HepG2 (cell line): ENCODE data around the gene RPS6KC1. TPM values are rescaled to one million over a fixed set of nuclear protein-coding genes. Genes with fewer than 3 reads are reported as not detected.

Experiments
- ATAC-seq: fragments of 200-7000 bp; cut with Tn5 transposase; 3 replicates; pipeline ENCODE4 v1.9.1; 2020; ENCODE audit warnings: mild to moderate bottlenecking, moderate library complexity
- BruUV-seq: library from RNA; stranded (reverse); fragments of 400-500 nt; replicated peaks from 2 replicates; lab custom pipeline; 2021; lab: Mats Ljungman, UMichigan
- CTCF ChIA-PET: fragments of 300-600 bp; formaldehyde crosslinking; extraction: SDS; loops from one replicate; lab custom pipeline; 2021; ENCODE audit warnings: low total read pairs, inconsistent platforms, low intra/inter-chr PET ratio; lab: Yijun Ruan, JAX
- POLR2A ChIA-PET: fragments of 350-600 bp; sonication (Branson Sonifier 250); formaldehyde crosslinking; loops from one replicate; lab custom pipeline; 2020; ENCODE audit warnings: antibody characterized with exemption, inconsistent platforms; lab: Yijun Ruan, JAX
- DNase-seq: peaks from one replicate; pipeline ENCODE4 v3.0.0-alpha.2; 2015; ENCODE audit warnings: low spot score
- FAIRE-seq: peaks from 3 replicates; lab custom pipeline; 2011; peaks lifted over from hg19 to GRCh38; lab: Jason Lieb, UNC
- H2AFZ ChIP-seq: one replicate; pipeline ENCODE4 v1.6.1; 2011; ENCODE audit warnings: low read length, inconsistent platforms
- H3K27ac ChIP-seq: fragments of 300-600 bp; 3 replicates; pipeline ENCODE4 v1.8.0; 2011; ENCODE audit warnings: mixed run types, mild to moderate bottlenecking, mixed read lengths, low read length, inconsistent platforms; ENCODE audit not compliant: insufficient read depth; ENCODE audit errors: extremely low read length
- H3K27me3 ChIP-seq, 2 experiments: fragments of 200-600 bp in 1 of 2; 2 replicates in 1 of 2; 3 replicates in 1 of 2; pipeline versions ENCODE4 v1.6.0 to v1.8.0; 2011; ENCODE audit warnings: low read length in 2 of 2, mild to moderate bottlenecking in 2 of 2, moderate library complexity in 2 of 2, inconsistent platforms in 1 of 2; ENCODE audit not compliant: insufficient read depth in 2 of 2, control insufficient read depth in 1 of 2
- H3K36me3 ChIP-seq, 2 experiments: fragments of 200-600 bp in 1 of 2; replicated peaks in 1 of 2; 2 replicates in 1 of 2; 3 replicates in 1 of 2; pipeline versions ENCODE4 v1.5.1 to v1.8.0; 2011; ENCODE audit warnings: low read length in 2 of 2, inconsistent platforms in 1 of 2; ENCODE audit not compliant: insufficient read depth in 2 of 2, control insufficient read depth in 1 of 2
- H3K4me1 ChIP-seq: 2 replicates; pipeline ENCODE4 v1.5.1; 2012; ENCODE audit warnings: low read length, inconsistent platforms; ENCODE audit not compliant: insufficient read depth
- H3K4me2 ChIP-seq: 2 replicates; pipeline ENCODE4 v1.6.0; 2011; ENCODE audit warnings: low read depth, low read length, inconsistent platforms
- H3K4me3 ChIP-seq, 3 experiments: fragments of 200-600 bp in 1 of 3; sonication (generic), shearing (Covaris generic) in 1 of 3; replicated peaks in 1 of 3; 2 replicates each; pipeline ENCODE4 v1.5.1; 2011 to 2016; ENCODE audit warnings: low read length in 3 of 3, inconsistent platforms in 2 of 3, low read depth in 2 of 3, mild to moderate bottlenecking in 2 of 3, control low read depth in 1 of 3, mixed read lengths in 1 of 3; ENCODE audit not compliant: insufficient read depth in 1 of 3
- H3K79me2 ChIP-seq: one replicate; pipeline ENCODE4 v1.6.1; 2011; ENCODE audit warnings: low read length, inconsistent platforms; ENCODE audit not compliant: insufficient read depth
- H3K9ac ChIP-seq: 2 replicates; pipeline ENCODE4 v1.6.0; 2011; ENCODE audit warnings: mild to moderate bottlenecking, low read depth, low read length, inconsistent platforms; ENCODE audit not compliant: insufficient read depth
- H3K9me3 ChIP-seq: 2 replicates; pipeline ENCODE4 v1.5.1; 2012; ENCODE audit warnings: mild to moderate bottlenecking, low read length
- H4K20me1 ChIP-seq: 2 replicates; pipeline ENCODE4 v1.6.0; 2011; ENCODE audit warnings: inconsistent platforms, mild to moderate bottlenecking, low read length, moderate library complexity; ENCODE audit not compliant: insufficient read depth
- CHD2 ChIP-seq: IDR thresholded peaks from 2 replicates; pipeline ENCODE4 v1.6.1; 2011; ENCODE audit warnings: low read depth, low read length, improper control_type of control experiment
- CHD4 ChIP-seq: fragments of 200-600 bp; sonication (generic); IDR thresholded peaks from 2 replicates; pipeline ENCODE4 v1.7.0; 2017; ENCODE audit warnings: mild to moderate bottlenecking, low read length, borderline replicate concordance
- CREM ChIP-seq, 2 experiments: sonication (generic) in 1 of 2; formaldehyde crosslinking in 1 of 2; IDR thresholded peaks; 2 replicates each; pipeline versions ENCODE4 v1.4.0 to v1.6.1; 2016 to 2020; ENCODE audit warnings: antibody characterized with exemption in 1 of 2, mild to moderate bottlenecking in 1 of 2, missing genetic modification reagents in 1 of 2
- FIP1L1 ChIP-seq: fragments of 200-400 bp; formaldehyde crosslinking; IDR thresholded peaks from 2 replicates; pipeline ENCODE4 v1.6.1; 2018; ENCODE audit warnings: low read depth, mild to moderate bottlenecking, low read length, moderate library complexity, borderline replicate concordance; ENCODE audit not compliant: insufficient read depth
- MAZ ChIP-seq, 2 experiments: sonication (generic) in 1 of 2; formaldehyde crosslinking in 1 of 2; IDR thresholded peaks; 2 replicates each; pipeline versions ENCODE4 v1.5.0 to v1.6.1; 2012 to 2020; ENCODE audit warnings: low read depth in 2 of 2, mild to moderate bottlenecking in 2 of 2, borderline replicate concordance in 1 of 2, improper control_type of control experiment in 1 of 2, low read length in 1 of 2, missing genetic modification reagents in 1 of 2, moderate library complexity in 1 of 2
- NFE2L1 ChIP-seq: sonication (generic); formaldehyde crosslinking; IDR thresholded peaks from 2 replicates; pipeline ENCODE4 v1.4.0; 2020; ENCODE audit warnings: missing genetic modification reagents, mild to moderate bottlenecking, borderline replicate concordance
- TFDP2 ChIP-seq: sonication (generic); formaldehyde crosslinking; IDR thresholded peaks from 2 replicates; pipeline ENCODE4 v1.4.0; 2020; ENCODE audit warnings: missing genetic modification reagents
- XBP1 ChIP-seq: sonication (generic); formaldehyde crosslinking; IDR thresholded peaks from 2 replicates; pipeline ENCODE4 v1.5.0; 2020; ENCODE audit warnings: missing genetic modification reagents
- ZNF230 ChIP-seq: sonication (generic); formaldehyde crosslinking; IDR thresholded peaks from 2 replicates; pipeline ENCODE4 v1.4.0; 2020; ENCODE audit warnings: mild to moderate bottlenecking, missing genetic modification reagents
- ZNF350 ChIP-seq: sonication (generic); formaldehyde crosslinking; IDR thresholded peaks from 2 replicates; pipeline ENCODE4 v1.4.0; 2020; ENCODE audit warnings: mild to moderate bottlenecking, low read depth, missing genetic modification reagents, borderline replicate concordance
- ZNF589 ChIP-seq: sonication (generic); formaldehyde crosslinking; conservative IDR thresholded peaks from 2 replicates; pipeline ENCODE4 v1.8.0; 2022; ENCODE audit warnings: mild to moderate bottlenecking, moderate library complexity, missing genetic modification reagents
- ZNF674 ChIP-seq: sonication (generic); formaldehyde crosslinking; IDR thresholded peaks from 2 replicates; pipeline ENCODE4 v1.5.0; 2020; ENCODE audit warnings: low read depth, mild to moderate bottlenecking, missing genetic modification reagents
- ZNF746 ChIP-seq: sonication (generic); formaldehyde crosslinking; IDR thresholded peaks from 2 replicates; pipeline ENCODE4 v1.8.0; 2022; ENCODE audit warnings: mild to moderate bottlenecking, missing genetic modification reagents
- ZNF841 ChIP-seq: sonication (generic); formaldehyde crosslinking; IDR thresholded peaks from 2 replicates; pipeline ENCODE4 v1.8.1; 2023; ENCODE audit warnings: missing genetic modification reagents, borderline replicate concordance
- WGBS: methylation state at CpG from one replicate; pipeline ENCODE4 v1.1.6; 2017; ENCODE audit warnings: low lambda C conversion rate; 5-methylcytosine and 5-hydroxymethylcytosine counted together
- in situ Hi-C: cut with HindIII; loops from 2 replicates; pipeline ENCODE4 v1.10.0; 2017; ENCODE audit warnings: low pct_unique_long_range_greater_than_20kb; ENCODE audit not compliant: extremely low pct_ligation_motif_present
- intact Hi-C: fragments of 100-400 bp; cut with micrococcal nuclease; formaldehyde crosslinking; loops from one replicate; pipeline ENCODE4 v1.10.0; 2022; ENCODE audit not compliant: unreplicated experiment
- polyA plus RNA-seq, 8 experiments: library from polyadenylated mRNA; depleted of rRNA in 3 of 8; stranded (reverse) in 7 of 8; unstranded in 1 of 8; fragments of >200 nt; fragmentation: Illumina TruSeq in 4 of 8; extraction: Trizol in 4 of 8; gene quantifications; 2 replicates each; pipeline versions ENCODE4 v1.2.1 to v1.2.3, GENCODE V29; 2011 to 2016; ENCODE audit warnings: low read depth in 4 of 8, missing spikeins in 1 of 8, mixed read lengths in 1 of 8; ENCODE audit not compliant: insufficient read depth in 1 of 8
- total RNA-seq, 5 experiments: library from RNA; depleted of rRNA; stranded (reverse); fragments of >200 nt; fragmentation: Illumina TruSeq; extraction: Trizol; gene quantifications; 2 replicates each; pipeline ENCODE4 v1.2.3, GENCODE V29; 2016; ENCODE audit warnings: low read depth in 1 of 5
- TF ChIP-seq, protein P1 (sequence below): sonication (generic); formaldehyde crosslinking; IDR thresholded peaks from 2 replicates; pipeline ENCODE4 v1.4.0; 2020; ENCODE audit warnings: missing genetic modification reagents

The RPS6KC1 gene
- total and polyA plus RNA-seq, 2 of the 13 experiments (the other 11 are each of a cell fraction or from before 2014, with no cell fraction given), result 11.0 to 25.2 TPM

DNA sequence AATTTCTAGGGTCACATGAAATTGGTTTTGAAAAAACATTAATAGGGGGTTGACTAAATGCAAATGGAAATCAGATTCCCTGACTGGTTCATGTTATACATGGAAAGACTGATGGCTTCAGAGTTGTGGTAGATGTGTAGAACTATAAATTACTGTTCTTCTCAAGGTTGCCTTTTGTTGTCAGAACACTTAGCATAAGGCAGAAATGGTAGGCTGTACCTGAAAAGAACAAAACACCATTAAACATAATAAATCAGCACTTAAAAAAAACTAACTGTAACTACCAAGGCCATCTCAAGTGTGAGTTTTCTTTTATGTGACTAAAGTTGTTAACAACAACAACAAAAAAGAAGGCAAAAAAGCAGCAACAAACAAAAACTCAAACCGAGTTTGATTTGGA is 111.8 kb downstream of the RPS6KC1 start:
- no TSS peak for BruUV-seq
- DNase-seq (no peak), ATAC-seq (no peak), FAIRE-seq (no peak)
- ChIA-PET POLR2A (no interaction called here), CTCF (no interaction called here)
- Histone ChIP-seq H3K4me3 (no peak overlapping the region), H3K36me3 (no peaks in the 10 kb centered on the region), H3K27ac (no peak overlapping the region), H3K4me1 (no peaks in the 10 kb centered on the region), H3K9me3 (no peaks in the 10 kb centered on the region), H2AFZ (no peak overlapping the region), H4K20me1 (no peaks in the 10 kb centered on the region), H3K4me2 (no peak overlapping the region), H3K27me3 (no peaks in the 10 kb centered on the region; a peak in 1 of 5 replicates), H3K9ac (no peak overlapping the region), H3K79me2 (no peaks in the 10 kb centered on the region)
- 98% methylated on average over 1 of the region's 1 CpG for WGBS
- TF ChIP-seq ZNF841, result no peak
- TF ChIP-seq XBP1, result no peak
- no peak for TF ChIP-seq CHD4
- no peak for TF ChIP-seq FIP1L1
- no peak for TF ChIP-seq NFE2L1 (CRISPR knock-in tag)
- in situ Hi-C loops (no loop called here), intact Hi-C loops (no loop called here)

DNA sequence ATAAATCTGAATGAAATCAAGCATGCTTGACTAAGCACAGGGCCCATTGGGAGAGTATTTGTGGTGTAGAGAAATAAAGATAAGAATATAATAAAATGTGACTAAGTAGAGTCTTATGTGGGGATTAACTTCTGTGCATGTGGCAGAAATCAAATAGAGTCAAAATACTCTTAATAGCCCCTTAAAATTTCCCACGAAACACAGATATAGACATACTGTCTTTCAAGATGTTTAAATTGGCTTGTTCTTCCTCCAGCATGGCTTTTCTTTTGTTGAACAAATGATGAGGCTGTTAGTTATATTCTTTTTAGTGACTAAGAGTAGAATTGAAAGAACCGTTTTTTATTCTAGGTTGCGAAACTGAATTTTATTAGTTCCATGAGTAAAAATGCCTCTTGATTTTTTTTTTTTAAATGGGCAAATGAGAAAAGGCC is 112.3 kb downstream of the RPS6KC1 start:
- H3K79me2 ChIP-seq, result no peaks in the 10 kb centered on the region
- FAIRE-seq, result no peak
- DNase-seq, result no peak
- TF ChIP-seq MAZ (IDR thresholded peaks at IDR 0.05; ENCODE audit: borderline replicate concordance, low read depth, low read length) (no peak), MAZ (CRISPR knock-in tag; IDR thresholded peaks at IDR 0.05; ENCODE audit: low read depth) (no peak), CHD2 (no peak), CREM (IDR thresholded peaks at IDR 0.05) (no peak), CREM (CRISPR knock-in tag; IDR thresholded peaks at IDR 0.05) (no peak), TFDP2 (CRISPR knock-in tag) (no peak), ZNF230 (no peak), ZNF674 (CRISPR knock-in tag) (no peak), ZNF746 (CRISPR knock-in tag) (no peak), ZNF589 (CRISPR knock-in tag) (no peak), ZNF841 (no peak), ZNF350 (CRISPR knock-in tag) (no peak)
- TF ChIP-seq, protein P1, sequence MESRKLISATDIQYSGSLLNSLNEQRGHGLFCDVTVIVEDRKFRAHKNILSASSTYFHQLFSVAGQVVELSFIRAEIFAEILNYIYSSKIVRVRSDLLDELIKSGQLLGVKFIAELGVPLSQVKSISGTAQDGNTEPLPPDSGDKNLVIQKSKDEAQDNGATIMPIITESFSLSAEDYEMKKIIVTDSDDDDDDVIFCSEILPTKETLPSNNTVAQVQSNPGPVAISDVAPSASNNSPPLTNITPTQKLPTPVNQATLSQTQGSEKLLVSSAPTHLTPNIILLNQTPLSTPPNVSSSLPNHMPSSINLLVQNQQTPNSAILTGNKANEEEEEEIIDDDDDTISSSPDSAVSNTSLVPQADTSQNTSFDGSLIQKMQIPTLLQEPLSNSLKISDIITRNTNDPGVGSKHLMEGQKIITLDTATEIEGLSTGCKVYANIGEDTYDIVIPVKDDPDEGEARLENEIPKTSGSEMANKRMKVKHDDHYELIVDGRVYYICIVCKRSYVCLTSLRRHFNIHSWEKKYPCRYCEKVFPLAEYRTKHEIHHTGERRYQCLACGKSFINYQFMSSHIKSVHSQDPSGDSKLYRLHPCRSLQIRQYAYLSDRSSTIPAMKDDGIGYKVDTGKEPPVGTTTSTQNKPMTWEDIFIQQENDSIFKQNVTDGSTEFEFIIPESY, result no peak
- TF ChIP-seq, all 625 proteins: peak for 0
- in situ Hi-C loops, result no loop called here
- Histone ChIP-seq H2AFZ (no peak overlapping the region), H3K4me2 (no peak overlapping the region), H3K4me1 (no peaks in the 10 kb centered on the region), H3K36me3 (no peaks in the 10 kb centered on the region), H3K9me3 (no peaks in the 10 kb centered on the region), H3K27me3 (no peaks in the 10 kb centered on the region; a peak in 1 of 5 replicates), H3K27ac (no peak overlapping the region), H4K20me1 (no peaks in the 10 kb centered on the region), H3K9ac (no peak overlapping the region), H3K4me3 (no peak overlapping the region)
- ChIA-PET CTCF (no interaction called here), POLR2A (no interaction called here)
- intact Hi-C loops, result no loop called here
- no peak for ATAC-seq
- BruUV-seq, result no TSS peak
- WGBS, result 98% methylated on average over 3 of the region's 3 CpGs
